Activated naive CD4-positive, alpha-beta T cell treated with anti-CD3 and anti-CD28 coated beads, Interleukin-2, amount 50 U/mL, for 24 hours (primary cell): ENCODE results near the gene FTH1.
"Not testable (repeated sequence)": the region's sequence is repeated elsewhere in the genome, so short reads cannot be mapped to it uniquely, and the experiment has no call there.

Experiments
- H3K27ac Mint-ChIP-seq: one replicate; pipeline ENCODE4 v1.8.0; 2021; ENCODE audit warnings: mild to moderate bottlenecking, mixed read lengths
- H3K27me3 Mint-ChIP-seq: one replicate; pipeline ENCODE4 v1.8.0; 2021; ENCODE audit warnings: mixed read lengths
- H3K36me3 Mint-ChIP-seq: one replicate; pipeline ENCODE4 v1.8.0; 2021; ENCODE audit warnings: mixed read lengths
- H3K4me1 Mint-ChIP-seq: one replicate; pipeline ENCODE4 v1.8.0; 2021; ENCODE audit warnings: mixed read lengths
- H3K4me3 Mint-ChIP-seq: one replicate; pipeline ENCODE4 v1.8.0; 2021; ENCODE audit warnings: mild to moderate bottlenecking, mixed read lengths
- H3K9me3 Mint-ChIP-seq: one replicate; pipeline ENCODE4 v1.8.0; 2021; ENCODE audit warnings: mixed read lengths

FTH1 gene

GRCh38 chr11:61967116-61967923 lies at the start of gene FTH1:
Gene FTH1 (minus strand): TSS chr11:61967634. CDS start chr11:61967425, 209 bp downstream.
- H3K36me3 Mint-ChIP-seq: peaks cover 18% of the 10 kb centered on the region
- no peaks in the 10 kb centered on the region for H3K9me3 Mint-ChIP-seq
- peak within 1 kb of the TSS; percentile 90 for H3K4me3 Mint-ChIP-seq
- peak within 1 kb of the TSS; percentile 76 for H3K27ac Mint-ChIP-seq
- H3K27me3 Mint-ChIP-seq: no peaks in the 10 kb centered on the region
- H3K4me1 Mint-ChIP-seq: peaks cover 74% of the 10 kb centered on the region

DNA sequence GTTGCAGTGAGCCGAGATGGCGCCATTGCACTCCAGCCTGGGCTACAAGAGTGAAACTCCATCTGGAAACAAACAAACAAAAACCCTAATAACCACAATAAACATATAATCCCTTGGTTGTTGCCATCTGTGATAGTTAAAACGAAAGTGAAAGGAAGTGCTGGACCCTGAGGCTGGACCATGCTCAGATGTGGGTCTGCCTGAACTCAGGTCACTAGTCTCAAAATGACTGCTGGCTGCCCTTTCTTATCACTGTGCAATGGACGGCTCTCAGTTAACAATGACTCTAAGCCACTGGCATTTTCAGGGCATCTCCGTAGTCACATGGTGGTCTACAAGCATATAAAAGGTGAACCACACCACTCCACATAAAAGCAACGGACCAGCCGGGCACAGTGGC lies 48.2 kb upstream of the FTH1 start:
- Mint-ChIP-seq H3K9me3 (no peaks in the 10 kb centered on the region), H3K27me3 (no peaks in the 10 kb centered on the region), H3K4me1 (no peaks in the 10 kb centered on the region), H3K4me3 (no peak overlapping the region), H3K27ac (no peak overlapping the region), H3K36me3 (no peaks in the 10 kb centered on the region)

GRCh38 chr11:62013537-62014476 lies 46.4 kb upstream of the FTH1 start:
- Mint-ChIP-seq H3K4me3 (no peak overlapping the region), H3K27me3 (no peaks in the 10 kb centered on the region), H3K4me1 (no peaks in the 10 kb centered on the region), H3K27ac (no peak overlapping the region), H3K36me3 (no peaks in the 10 kb centered on the region), H3K9me3 (no peaks in the 10 kb centered on the region)

GRCh38 chr11:62012832-62013461 lies 45.5 kb upstream of the FTH1 start:
- Mint-ChIP-seq H3K4me1 (no peaks in the 10 kb centered on the region), H3K36me3 (no peaks in the 10 kb centered on the region), H3K9me3 (no peaks in the 10 kb centered on the region), H3K27ac (no peak overlapping the region), H3K27me3 (no peaks in the 10 kb centered on the region), H3K4me3 (no peak overlapping the region)

DNA sequence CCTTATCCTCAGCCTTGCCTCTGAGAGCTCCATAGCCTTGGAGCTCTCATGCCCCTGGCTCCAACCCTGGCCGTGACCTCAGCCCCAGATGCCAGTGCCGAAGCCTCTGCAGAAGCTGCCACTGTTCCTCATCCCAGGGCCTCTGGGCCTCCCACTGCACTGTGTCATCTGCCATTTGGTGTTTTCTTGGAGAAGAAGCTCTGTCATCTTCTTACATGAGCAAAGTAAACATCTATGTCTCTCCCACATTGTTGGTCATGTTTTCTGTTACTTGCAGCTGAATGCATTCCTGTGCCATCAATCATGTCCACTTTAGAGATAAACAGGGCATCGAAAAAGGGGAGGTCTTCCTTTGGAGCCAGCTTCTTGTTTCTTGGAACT lies 45.0 kb upstream of the FTH1 start:
- Mint-ChIP-seq H3K4me1 (no peaks in the 10 kb centered on the region), H3K27me3 (no peaks in the 10 kb centered on the region), H3K9me3 (no peaks in the 10 kb centered on the region), H3K4me3 (no peak overlapping the region), H3K36me3 (no peaks in the 10 kb centered on the region), H3K27ac (no peak overlapping the region)

GRCh38 chr11:62011881-62012280 lies 44.4 kb upstream of the FTH1 start:
- no peaks in the 10 kb centered on the region for H3K9me3 Mint-ChIP-seq
- no peak overlapping the region for H3K27ac Mint-ChIP-seq
- H3K4me3 Mint-ChIP-seq: no peak overlapping the region
- no peaks in the 10 kb centered on the region for H3K4me1 Mint-ChIP-seq
- H3K27me3 Mint-ChIP-seq: no peaks in the 10 kb centered on the region
- no peaks in the 10 kb centered on the region for H3K36me3 Mint-ChIP-seq

DNA sequence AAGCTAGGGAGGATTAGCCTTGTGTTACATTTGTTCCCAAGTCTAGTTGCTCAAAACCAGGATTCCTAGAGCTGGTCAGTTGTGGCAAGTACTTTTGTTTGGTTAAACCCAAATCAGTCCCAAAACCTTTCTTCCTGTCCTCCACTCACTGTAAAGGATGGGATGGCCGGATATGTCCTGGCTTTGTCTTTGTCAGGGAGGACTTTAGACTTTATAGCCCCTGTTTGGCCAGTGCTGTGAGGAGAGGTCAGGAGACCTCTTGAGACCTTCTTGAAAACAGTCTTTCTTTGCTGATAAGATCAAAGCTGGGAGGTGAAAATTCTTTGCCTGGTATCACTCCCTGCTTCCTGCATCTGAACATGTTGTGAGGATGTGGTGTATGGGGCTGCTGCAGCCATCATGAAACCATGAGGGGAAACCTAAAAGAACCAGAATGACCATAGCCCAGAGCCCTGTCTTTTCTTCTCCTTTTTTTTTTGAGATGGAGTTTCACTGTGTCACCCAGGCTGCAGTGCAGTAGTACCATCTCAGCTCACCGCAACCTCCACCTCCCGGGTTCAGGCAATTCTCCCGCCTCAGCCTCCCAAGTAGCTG lies 43.6 kb upstream of the FTH1 start:
- H3K36me3 Mint-ChIP-seq: no peaks in the 10 kb centered on the region
- H3K4me3 Mint-ChIP-seq: no peak overlapping the region
- H3K4me1 Mint-ChIP-seq: no peaks in the 10 kb centered on the region
- no peaks in the 10 kb centered on the region for H3K27me3 Mint-ChIP-seq
- no peak overlapping the region for H3K27ac Mint-ChIP-seq
- H3K9me3 Mint-ChIP-seq: no peaks in the 10 kb centered on the region

DNA sequence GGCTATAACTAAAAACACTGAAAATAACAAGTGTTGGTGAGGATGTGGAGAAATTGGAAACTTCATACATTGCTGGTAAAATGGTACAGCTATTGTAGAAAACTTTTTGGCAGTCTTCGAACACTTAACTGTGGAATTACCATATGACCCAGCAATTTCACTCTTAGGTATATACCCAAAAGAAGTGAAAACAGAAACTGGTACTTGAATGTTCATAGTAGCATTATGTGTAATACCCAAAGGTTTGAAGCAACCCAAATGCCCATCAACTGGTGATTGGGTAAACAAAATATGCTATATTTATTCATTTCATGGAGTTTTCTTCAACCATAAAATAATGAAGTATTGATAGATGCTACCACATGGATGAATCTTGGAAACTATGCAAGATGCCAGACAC lies 40.8 kb upstream of the FTH1 start:
- Mint-ChIP-seq H3K4me3 (no peak overlapping the region), H3K27ac (no peak overlapping the region), H3K36me3 (no peaks in the 10 kb centered on the region), H3K27me3 (no peaks in the 10 kb centered on the region), H3K4me1 (no peaks in the 10 kb centered on the region), H3K9me3 (no peaks in the 10 kb centered on the region)

- peaks cover 3% of the 10 kb centered on the region for H3K36me3 Mint-ChIP-seq
- H3K27ac Mint-ChIP-seq: no peak overlapping the region
- H3K9me3 Mint-ChIP-seq: no peaks in the 10 kb centered on the region
- H3K27me3 Mint-ChIP-seq: no peaks in the 10 kb centered on the region
- no peaks in the 10 kb centered on the region for H3K4me1 Mint-ChIP-seq
- no peak overlapping the region for H3K4me3 Mint-ChIP-seq
Observed at GRCh38 chr11:62004473-62004872, 37.0 kb upstream of the FTH1 start.

- H3K4me1 Mint-ChIP-seq, H3K4me3 Mint-ChIP-seq, H3K9me3 Mint-ChIP-seq, H3K27me3 Mint-ChIP-seq, H3K27ac Mint-ChIP-seq: not testable (repeated sequence)
- H3K36me3 Mint-ChIP-seq: peaks cover 13% of the 10 kb centered on the region
Observed at GRCh38 chr11:62002283-62002682, 34.8 kb upstream of the FTH1 start.

DNA sequence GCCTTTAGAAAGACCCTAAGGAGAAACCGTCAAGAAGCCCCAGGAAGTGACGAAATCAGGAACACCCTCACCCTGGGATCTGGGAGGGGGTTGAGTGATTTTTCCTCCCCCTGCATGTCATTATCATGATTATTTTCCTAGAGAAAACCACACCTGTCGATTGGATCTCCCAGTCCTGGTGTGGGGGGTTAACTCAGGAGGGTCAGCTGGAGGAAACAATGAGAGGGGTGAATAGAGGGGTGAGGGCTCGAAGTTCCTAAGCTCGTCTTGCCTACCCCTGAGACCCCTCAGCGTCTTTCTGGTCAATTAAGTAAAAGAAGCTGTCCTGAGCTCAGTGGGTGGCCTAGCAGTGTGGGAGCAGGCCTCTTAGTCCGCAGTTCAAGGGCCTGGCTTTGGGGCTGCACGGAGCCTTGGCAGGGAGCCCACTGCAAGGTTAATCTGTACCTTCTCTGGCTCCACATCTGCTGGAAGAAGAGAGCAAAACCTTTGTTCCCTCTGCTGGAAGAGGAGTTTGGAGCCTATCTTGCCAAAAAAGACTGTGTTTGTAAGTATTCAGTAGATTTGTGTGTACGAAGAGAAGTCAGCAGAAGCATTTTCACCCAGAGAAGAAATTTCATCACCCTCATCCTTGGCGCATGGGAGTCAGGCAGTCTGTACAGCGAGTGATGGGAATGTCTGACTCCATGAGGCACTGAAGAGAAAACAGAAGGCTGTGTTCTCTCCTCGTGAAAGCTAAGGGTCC lies 34.2 kb upstream of the FTH1 start:
- no peak overlapping the region for H3K27ac Mint-ChIP-seq
- no peaks in the 10 kb centered on the region for H3K9me3 Mint-ChIP-seq
- H3K4me3 Mint-ChIP-seq: no peak overlapping the region
- peaks cover 13% of the 10 kb centered on the region for H3K36me3 Mint-ChIP-seq
- no peaks in the 10 kb centered on the region for H3K27me3 Mint-ChIP-seq
- no peaks in the 10 kb centered on the region for H3K4me1 Mint-ChIP-seq

GRCh38 chr11:62000539-62001446 lies 33.4 kb upstream of the FTH1 start:
- Mint-ChIP-seq H3K9me3 (no peaks in the 10 kb centered on the region), H3K36me3 (peaks cover 13% of the 10 kb centered on the region), H3K27me3 (no peaks in the 10 kb centered on the region), H3K4me1 (no peaks in the 10 kb centered on the region), H3K4me3 (no peak overlapping the region), H3K27ac (no peak overlapping the region)

GRCh38 chr11:61999141-61999975 lies 31.9 kb upstream of the FTH1 start:
- peaks cover 13% of the 10 kb centered on the region for H3K36me3 Mint-ChIP-seq
- no peaks in the 10 kb centered on the region for H3K27me3 Mint-ChIP-seq
- no peak overlapping the region for H3K27ac Mint-ChIP-seq
- H3K4me1 Mint-ChIP-seq: no peaks in the 10 kb centered on the region
- H3K9me3 Mint-ChIP-seq: no peaks in the 10 kb centered on the region
- no peak overlapping the region for H3K4me3 Mint-ChIP-seq
